Activated T-helper 1 cell treated with anti-CD3 and anti-CD28 coated beads, Interleukin-12 subunit alpha, Interleukin-12 subunit beta, Interleukin-2, Interleukin-4 antibody, amounts not matched to agents 30 ng/mL and 10 ng/mL and 1 ng/mL, durations not matched to agents 14 hours and 24 hours and 36 hours (primary cell): ENCODE results near the gene INO80E. TPM values are rescaled to one million over a fixed set of nuclear protein-coding genes. Genes with fewer than 3 reads are reported as not detected.

Source experiments
- DNase-seq: peaks from one replicate; pipeline ENCODE4 v3.0.0; 2021; ENCODE audit warnings: low spot score
- H3K27ac Mint-ChIP-seq: one replicate; pipeline ENCODE4 v1.8.0; 2021; ENCODE audit warnings: mild to moderate bottlenecking, mixed read lengths
- H3K27me3 Mint-ChIP-seq: one replicate; pipeline ENCODE4 v1.8.0; 2022; ENCODE audit warnings: mild to moderate bottlenecking, moderate library complexity, mixed read lengths; ENCODE audit not compliant: insufficient read depth
- H3K36me3 Mint-ChIP-seq: one replicate; pipeline ENCODE4 v1.8.0; 2021; ENCODE audit warnings: low read depth, mixed read lengths
- H3K4me1 Mint-ChIP-seq: one replicate; pipeline ENCODE4 v1.8.0; 2021; ENCODE audit warnings: low read depth, mixed read lengths
- H3K4me3 Mint-ChIP-seq: one replicate; pipeline ENCODE4 v1.8.0; 2021; ENCODE audit warnings: mild to moderate bottlenecking, moderate library complexity, mixed read lengths
- H3K9me3 Mint-ChIP-seq: one replicate; pipeline ENCODE4 v1.8.0; 2021; ENCODE audit warnings: mixed read lengths
- intact Hi-C: fragments of 100-400 bp; cut with micrococcal nuclease; formaldehyde crosslinking; loops from one replicate; pipeline ENCODE4 v1.15.1; 2024
- total RNA-seq: library from RNA; stranded (reverse); gene quantifications from 2 replicates; pipeline ENCODE4 v1.2.3, GENCODE V29; 2022

INO80E gene
- total RNA-seq, 1 donor from 2014 or later = 137 TPM

- no peak for DNase-seq
- H3K9me3 Mint-ChIP-seq = no peaks in the 10 kb centered on the region
- H3K27me3 Mint-ChIP-seq = no peaks in the 10 kb centered on the region
- no peak overlapping the region for H3K4me3 Mint-ChIP-seq
- peaks cover 46% of the 10 kb centered on the region for H3K36me3 Mint-ChIP-seq
- intact Hi-C loops = loop anchor here (10.0 kb wide), 1 partner anchor 384 kb away; the partner anchor contains the start of genes MYL11 and TBC1D10B
- H3K4me1 Mint-ChIP-seq = peaks cover 13% of the 10 kb centered on the region
- no peak overlapping the region for H3K27ac Mint-ChIP-seq
Observed at GRCh38 chr16:29990883-29991570, 5.0 kb upstream of the INO80E start.

- Mint-ChIP-seq H3K36me3 (peaks cover 48% of the 10 kb centered on the region), H3K4me1 (peaks cover 15% of the 10 kb centered on the region), H3K9me3 (no peaks in the 10 kb centered on the region), H3K27me3 (no peaks in the 10 kb centered on the region), H3K4me3 (no peak overlapping the region), H3K27ac (no peak overlapping the region)
- intact Hi-C loops = loop anchor here (10.0 kb wide), 1 partner anchor 383 kb away; the partner anchor contains the start of genes MYL11 and TBC1D10B
- no peak for DNase-seq
Observed at GRCh38 chr16:29991571-29991904, 4.5 kb upstream of the INO80E start.

DNA sequence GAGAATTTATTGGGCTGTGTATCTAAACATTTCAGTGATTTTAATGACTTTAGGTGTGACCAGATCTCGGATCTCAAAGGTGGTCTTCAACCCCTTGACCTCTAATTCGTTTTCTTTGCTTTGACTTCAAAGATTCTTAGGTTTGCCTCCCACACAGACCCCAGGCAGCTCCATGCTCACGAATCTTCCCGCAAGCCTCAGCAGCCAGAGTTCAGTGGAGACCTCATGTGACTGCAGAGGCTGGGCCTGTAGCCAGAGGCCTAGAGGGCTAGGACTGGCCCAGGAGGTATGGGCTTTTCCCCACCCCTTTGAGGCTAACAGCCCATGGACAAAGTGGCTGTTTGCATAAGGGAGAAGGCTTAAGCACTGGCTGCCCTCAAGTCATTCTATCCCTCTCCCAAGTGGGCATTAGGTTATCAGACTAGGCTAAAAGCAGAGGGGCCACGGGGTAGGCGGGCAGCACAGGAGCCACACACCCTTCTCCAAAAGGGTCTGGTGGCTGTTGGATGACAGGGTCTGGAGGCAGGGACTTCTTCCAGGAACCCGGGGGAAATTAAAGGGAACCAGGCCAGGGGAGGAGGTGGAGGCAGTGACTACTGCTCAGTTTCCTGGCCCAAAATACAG, 3.6 kb upstream of the INO80E start:
- peaks cover 21% of the 10 kb centered on the region for H3K4me1 Mint-ChIP-seq
- no peak overlapping the region for H3K4me3 Mint-ChIP-seq
- no peak for DNase-seq
- peaks cover 51% of the 10 kb centered on the region for H3K36me3 Mint-ChIP-seq
- H3K9me3 Mint-ChIP-seq = no peaks in the 10 kb centered on the region
- no peak overlapping the region for H3K27ac Mint-ChIP-seq
- H3K27me3 Mint-ChIP-seq = no peaks in the 10 kb centered on the region
- intact Hi-C loops = loop anchor here (10.0 kb wide), 1 partner anchor 382 kb away; the partner anchor contains the start of genes MYL11 and TBC1D10B

- no peaks in the 10 kb centered on the region for H3K27me3 Mint-ChIP-seq
- H3K27ac Mint-ChIP-seq = no peak overlapping the region
- H3K9me3 Mint-ChIP-seq = no peaks in the 10 kb centered on the region
- peaks cover 26% of the 10 kb centered on the region for H3K4me1 Mint-ChIP-seq
- DNase-seq = no peak
- H3K4me3 Mint-ChIP-seq = peak overlapping the region; percentile 98
- intact Hi-C loops = loop anchor here (10.0 kb wide), 1 partner anchor 381 kb away; the partner anchor contains the start of genes MYL11 and TBC1D10B
- peaks cover 54% of the 10 kb centered on the region for H3K36me3 Mint-ChIP-seq
Observed at GRCh38 chr16:29993191-29993902, 2.7 kb upstream of the INO80E start.

GRCh38 chr16:29993903-29994599, 2.0 kb upstream of the INO80E start:
- H3K4me1 Mint-ChIP-seq = peaks cover 31% of the 10 kb centered on the region
- no peaks in the 10 kb centered on the region for H3K27me3 Mint-ChIP-seq
- peak overlapping the region; percentile 96 for H3K27ac Mint-ChIP-seq
- H3K36me3 Mint-ChIP-seq = peaks cover 53% of the 10 kb centered on the region
- intact Hi-C loops = loop anchor here (10.0 kb wide), 1 partner anchor 381 kb away; the partner anchor contains the start of genes MYL11 and TBC1D10B
- H3K4me3 Mint-ChIP-seq = peak overlapping the region; percentile 98
- H3K9me3 Mint-ChIP-seq = no peaks in the 10 kb centered on the region
- no peak for DNase-seq

GRCh38 chr16:29994600-29995323, 1.3 kb upstream of the INO80E start:
- DNase-seq = peak; percentile 70
- H3K9me3 Mint-ChIP-seq = no peaks in the 10 kb centered on the region
- no peaks in the 10 kb centered on the region for H3K27me3 Mint-ChIP-seq
- H3K36me3 Mint-ChIP-seq = peaks cover 52% of the 10 kb centered on the region
- intact Hi-C loops = loop anchor here (10.0 kb wide), 1 partner anchor 380 kb away; the partner anchor contains the start of genes MYL11 and TBC1D10B
- peak overlapping the region; percentile 98 for H3K4me3 Mint-ChIP-seq
- peak overlapping the region; percentile 96 for H3K27ac Mint-ChIP-seq
- peaks cover 38% of the 10 kb centered on the region for H3K4me1 Mint-ChIP-seq

DNA sequence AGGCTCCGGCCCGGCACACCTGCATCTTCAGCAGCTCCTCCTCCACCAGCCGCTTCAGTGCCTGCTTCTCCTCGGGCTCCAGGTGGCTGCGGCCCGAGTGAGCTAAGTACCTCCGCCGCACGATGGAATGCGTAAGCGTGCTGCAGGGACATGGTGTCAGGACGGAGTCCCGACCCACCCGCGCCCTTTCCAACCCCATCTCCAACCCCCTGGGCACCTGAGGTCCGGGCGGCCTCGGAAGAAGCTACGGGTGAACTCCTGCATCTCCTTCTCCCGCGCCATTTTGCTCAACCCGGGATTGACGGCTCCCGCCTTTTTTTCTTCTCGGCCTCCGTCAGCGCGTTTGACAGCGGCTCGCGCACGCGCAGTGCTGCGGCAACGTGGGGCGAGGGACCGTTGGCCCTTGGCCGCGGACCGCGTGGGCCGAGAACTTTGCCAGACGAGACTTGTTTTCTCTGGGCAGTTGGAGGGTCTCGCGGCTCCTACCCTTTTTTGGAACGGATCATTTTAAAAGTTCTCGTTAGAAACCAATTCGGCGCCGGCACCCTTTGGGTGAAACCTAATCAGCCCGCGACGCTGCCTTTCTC, 624 bp upstream of the INO80E start, which contains the start of gene HIRIP3:
TSS of gene HIRIP3 (minus strand) at position 294 of the 587 bp plus-strand sequence. CDS start at position 282, 12 bp downstream.
- intact Hi-C loops = loop anchor here (10.0 kb wide), 1 partner anchor 379 kb away; the partner anchor contains the start of genes MYL11 and TBC1D10B
- Mint-ChIP-seq H3K27me3 (no peaks in the 10 kb centered on the region), H3K4me1 (peaks cover 39% of the 10 kb centered on the region), H3K36me3 (peaks cover 53% of the 10 kb centered on the region), H3K9me3 (no peaks in the 10 kb centered on the region), H3K27ac (peak within 1 kb of the TSS; percentile 96), H3K4me3 (peak within 1 kb of the TSS; percentile 98)
- peak; percentile 85 for DNase-seq

- no peak for DNase-seq
- intact Hi-C loops = loop anchor here (1.0 to 10.0 kb wide), 9 partner anchors 24 to 378 kb away; partner anchors contain the start of genes ALDOA, CDIPT, KCTD13 and KIF22
- H3K36me3 Mint-ChIP-seq = peaks cover 51% of the 10 kb centered on the region
Observed at GRCh38 chr16:29996766-29997250, 767 bp downstream of the INO80E start.

DNA sequence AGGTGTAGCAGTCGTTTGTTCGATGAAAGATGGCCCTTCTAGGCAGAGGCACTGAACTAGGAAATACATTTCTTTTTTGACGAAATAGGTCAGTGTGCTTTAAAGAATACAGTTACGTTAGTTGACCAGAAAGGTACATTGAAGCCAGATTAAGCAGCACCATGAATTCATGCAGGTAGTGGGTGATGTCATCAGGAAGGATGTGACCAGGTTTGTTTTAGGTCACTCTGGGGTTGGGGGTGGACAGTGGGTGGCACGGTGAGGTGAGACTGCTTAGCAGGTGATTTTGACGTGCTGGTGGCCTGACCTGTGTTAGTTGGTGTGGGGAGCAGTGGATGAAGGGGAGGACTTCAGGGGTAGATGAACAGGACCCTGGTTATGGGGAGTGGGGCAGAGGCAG, 3.6 kb downstream of the INO80E start:
- H3K9me3 Mint-ChIP-seq = no peaks in the 10 kb centered on the region
- peaks cover 45% of the 10 kb centered on the region for H3K36me3 Mint-ChIP-seq
- peaks cover 30% of the 10 kb centered on the region for H3K4me1 Mint-ChIP-seq
- intact Hi-C loops = loop anchor here (10.0 kb wide), 1 partner anchor 375 kb away; the partner anchor contains the start of genes MYL11 and TBC1D10B
- no peak for DNase-seq
- no peak overlapping the region for H3K4me3 Mint-ChIP-seq
- H3K27ac Mint-ChIP-seq = no peak overlapping the region
- H3K27me3 Mint-ChIP-seq = no peaks in the 10 kb centered on the region

More at GRCh38 chr16:29996766-29997250, 767 bp downstream of the INO80E start:
- no peaks in the 10 kb centered on the region for H3K9me3 Mint-ChIP-seq
- peak overlapping the region; percentile 98 for H3K4me3 Mint-ChIP-seq
- H3K4me1 Mint-ChIP-seq = peaks cover 39% of the 10 kb centered on the region
- no peaks in the 10 kb centered on the region for H3K27me3 Mint-ChIP-seq
- H3K27ac Mint-ChIP-seq = peak overlapping the region; percentile 96

DNA sequence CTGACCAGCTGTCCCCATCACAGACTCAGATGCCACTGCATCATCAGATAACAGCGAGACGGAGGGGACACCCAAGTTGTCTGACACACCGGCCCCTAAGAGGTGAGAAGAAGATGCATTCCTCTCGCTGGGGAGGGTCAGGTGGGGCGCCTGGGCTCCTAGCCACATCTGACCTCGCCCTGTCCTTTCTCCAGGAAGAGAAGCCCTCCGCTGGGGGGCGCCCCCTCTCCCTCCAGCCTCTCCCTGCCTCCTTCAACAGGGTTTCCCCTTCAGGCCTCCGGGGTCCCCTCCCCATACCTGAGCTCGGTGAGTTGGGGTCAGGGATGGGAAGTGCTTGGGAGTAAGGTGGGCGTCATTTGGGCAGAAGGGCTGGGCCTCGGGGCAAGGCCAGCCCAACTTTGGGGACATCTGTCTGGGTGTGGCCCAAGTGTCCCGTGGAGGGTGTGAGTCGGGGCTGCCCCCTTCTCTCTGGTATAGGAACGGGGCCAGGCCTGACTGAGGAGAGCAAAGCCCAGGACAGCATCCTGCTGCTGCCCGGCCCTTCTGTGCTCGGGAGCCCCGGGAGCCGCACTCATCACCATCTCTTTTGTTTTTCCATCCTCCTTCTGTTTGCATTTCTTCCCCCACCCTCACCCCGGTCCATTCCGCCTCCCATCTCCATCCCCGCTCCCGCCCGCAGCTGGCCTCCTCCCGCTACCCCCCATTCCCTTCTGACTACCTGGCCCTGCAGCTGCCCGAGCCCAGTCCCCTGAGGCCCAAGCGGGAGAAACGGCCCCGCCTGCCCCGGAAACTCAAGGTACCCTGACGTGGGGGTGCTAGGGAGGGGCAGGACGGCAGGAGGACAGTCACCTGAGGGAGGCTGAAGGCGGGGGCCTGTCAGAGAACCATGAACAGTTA, 4.9 kb downstream of the INO80E start:
- peaks cover 26% of the 10 kb centered on the region for H3K4me1 Mint-ChIP-seq
- no peak overlapping the region for H3K4me3 Mint-ChIP-seq
- DNase-seq = no peak
- no peaks in the 10 kb centered on the region for H3K9me3 Mint-ChIP-seq
- intact Hi-C loops = no loop called here
- peaks cover 41% of the 10 kb centered on the region for H3K36me3 Mint-ChIP-seq
- H3K27me3 Mint-ChIP-seq = no peaks in the 10 kb centered on the region
- H3K27ac Mint-ChIP-seq = no peak overlapping the region
